Lower lobe of right lung (tissue), 2 donors: ENCODE data around the gene RASSF7. TPM values are rescaled to one million over a fixed set of nuclear protein-coding genes. Genes with fewer than 3 reads are reported as not detected.

Experiments used
- ATAC-seq, 2 donors: fragments of 200-7000 bp; cut with Tn5 transposase; one replicate each; pipeline ENCODE4 v1.9.1; 2020 to 2022; ENCODE audit warnings: mild to moderate bottlenecking in 2 of 2, moderate library complexity in 2 of 2
- DNase-seq: peaks from one replicate; pipeline ENCODE4 v3.0.0-alpha.2; 2020
- H3K27ac ChIP-seq: fragments of 200-600 bp; one replicate; pipeline ENCODE4 v1.8.0; 2022
- H3K27me3 ChIP-seq: fragments of 200-600 bp; one replicate; pipeline ENCODE4 v1.8.0; 2022; ENCODE audit warnings: low read depth
- H3K36me3 ChIP-seq: fragments of 200-600 bp; one replicate; pipeline ENCODE4 v1.8.0; 2022; ENCODE audit warnings: mild to moderate bottlenecking
- H3K4me1 ChIP-seq: fragments of 200-600 bp; one replicate; pipeline ENCODE4 v1.8.0; 2022
- H3K4me3 ChIP-seq: fragments of 200-600 bp; one replicate; pipeline ENCODE4 v1.8.0; 2022; ENCODE audit warnings: mild to moderate bottlenecking
- H3K9me3 ChIP-seq: fragments of 200-600 bp; one replicate; pipeline ENCODE4 v1.8.0; 2022
- CTCF ChIP-seq: fragments of 200-600 bp; IDR thresholded peaks from one replicate; pipeline ENCODE4 v1.8.0; 2022; ENCODE audit warnings: antibody characterized with exemption, mild to moderate bottlenecking
- intact Hi-C: fragments of 100-400 bp; cut with DNase I; formaldehyde crosslinking; loops from one replicate; pipeline ENCODE4 v1.11.0; 2022
- total RNA-seq: library from RNA; stranded (reverse); fragmentation: NEBNext Ultra II Directional; extraction: Animal tissue kit (Norgen Biotek cat#: 25700); gene quantifications from one replicate; pipeline ENCODE4 v1.2.1, GENCODE V29; 2021
- donor health status: DM: no; HTN: yes; CAD: no; lungs with severe emphysema.

The RASSF7 gene
- total RNA-seq, 1 donor from 2014 or later, result 71.5 TPM

- intact Hi-C loops, result no loop called here
- TF ChIP-seq CTCF, result no peak
- peaks cover 23% of the 10 kb centered on the region for H3K36me3 ChIP-seq
- peaks cover 4% of the 10 kb centered on the region for H3K27me3 ChIP-seq
- ATAC-seq (peak; percentile 67 to 74), DNase-seq (peak; percentile 93)
- peak within 1 kb of the TSS; percentile 85 for H3K27ac ChIP-seq
- H3K4me1 ChIP-seq, result peaks cover 34% of the 10 kb centered on the region
- H3K4me3 ChIP-seq, result peak within 1 kb of the TSS; percentile 75
- H3K9me3 ChIP-seq, result no peaks in the 10 kb centered on the region
These were observed 23.7 kb upstream of the RASSF7 start, which contains the start of gene LRRC56 for GRCh38 chr11:536841-537621. TSS of gene LRRC56 (plus strand) at chr11:537527. CDS start at chr11:540685, 3,158 bp downstream.

- TF ChIP-seq CTCF, result no peak
- intact Hi-C loops, result no loop called here
- peak overlapping the region; percentile 85 for H3K27ac ChIP-seq
- DNase-seq (no peak), ATAC-seq (no peak)
- H3K4me3 ChIP-seq, result peak overlapping the region; percentile 75
- no peaks in the 10 kb centered on the region for H3K9me3 ChIP-seq
- peaks cover 15% of the 10 kb centered on the region for H3K36me3 ChIP-seq
- H3K27me3 ChIP-seq, result peaks cover 4% of the 10 kb centered on the region
- peaks cover 34% of the 10 kb centered on the region for H3K4me1 ChIP-seq
These were observed 22.9 kb upstream of the RASSF7 start for GRCh38 chr11:537622-538430.

- TF ChIP-seq CTCF, result no peak
- H3K36me3 ChIP-seq, result peaks cover 7% of the 10 kb centered on the region
- ATAC-seq (no peak), DNase-seq (peak; percentile 45)
- H3K9me3 ChIP-seq, result no peaks in the 10 kb centered on the region
- H3K4me1 ChIP-seq, result peaks cover 32% of the 10 kb centered on the region
- no peak overlapping the region for H3K27ac ChIP-seq
- intact Hi-C loops, result no loop called here
- no peak overlapping the region for H3K4me3 ChIP-seq
- peaks cover 4% of the 10 kb centered on the region for H3K27me3 ChIP-seq
These were observed 22.2 kb upstream of the RASSF7 start for GRCh38 chr11:538431-539051.

GRCh38 chr11:539971-540481 lies 20.7 kb upstream of the RASSF7 start:
- no peak overlapping the region for H3K27ac ChIP-seq
- intact Hi-C loops, result no loop called here
- peaks cover 21% of the 10 kb centered on the region for H3K4me1 ChIP-seq
- peaks cover 4% of the 10 kb centered on the region for H3K27me3 ChIP-seq
- no peak for ATAC-seq
- H3K36me3 ChIP-seq, result no peaks in the 10 kb centered on the region
- no peak overlapping the region for H3K4me3 ChIP-seq
- TF ChIP-seq CTCF, result no peak
- no peak for DNase-seq
- no peaks in the 10 kb centered on the region for H3K9me3 ChIP-seq
